Measurements from ENCODE around the gene PABPN1.

Gene PABPN1

DNA sequence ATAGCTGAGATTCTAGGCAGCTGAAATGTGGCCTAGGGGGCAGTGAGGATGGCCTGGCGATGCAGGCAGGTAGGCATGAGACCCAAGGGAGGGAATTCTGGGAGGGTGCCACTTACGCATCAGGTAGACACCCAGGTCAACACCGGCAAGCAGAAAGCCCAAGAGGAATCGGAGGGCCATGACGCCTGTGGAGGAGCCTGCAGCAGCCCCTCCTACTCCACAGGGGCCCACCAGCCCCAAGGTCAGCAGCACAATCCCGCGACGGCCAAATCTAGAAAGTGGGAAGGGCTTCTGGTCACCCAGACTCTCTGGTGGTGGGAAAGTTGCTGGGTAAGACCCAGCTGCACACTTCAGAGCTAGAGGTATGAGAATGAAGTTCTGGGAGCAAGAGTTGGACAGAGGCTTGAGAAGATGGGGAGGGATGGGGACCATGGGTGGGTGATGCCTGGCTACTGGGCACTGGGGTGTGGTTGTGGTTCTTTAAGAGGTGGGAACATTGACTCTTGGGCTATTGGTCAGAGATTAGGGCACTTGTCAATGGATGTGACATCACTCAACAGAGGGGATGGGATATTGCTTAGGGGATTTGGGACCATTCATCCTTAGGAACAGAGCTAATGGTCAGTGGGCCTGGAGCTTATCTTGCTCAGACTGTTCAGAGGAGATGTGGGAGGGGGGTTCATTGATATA lies 28.0 kb downstream of the PABPN1 start:
- H3K4me3 ChIP-seq (replicated peaks in 1 of 2; ENCODE audit: low read depth in 2 of 2, low read length in 2 of 2), result no peak overlapping the region
- no peak for TF ChIP-seq CTCF (IDR thresholded peaks at IDR 0.05; ENCODE audit: low read depth, low read length)
- no peak for DNase-seq (ENCODE audit: low read depth in 2 of 2)

DNA sequence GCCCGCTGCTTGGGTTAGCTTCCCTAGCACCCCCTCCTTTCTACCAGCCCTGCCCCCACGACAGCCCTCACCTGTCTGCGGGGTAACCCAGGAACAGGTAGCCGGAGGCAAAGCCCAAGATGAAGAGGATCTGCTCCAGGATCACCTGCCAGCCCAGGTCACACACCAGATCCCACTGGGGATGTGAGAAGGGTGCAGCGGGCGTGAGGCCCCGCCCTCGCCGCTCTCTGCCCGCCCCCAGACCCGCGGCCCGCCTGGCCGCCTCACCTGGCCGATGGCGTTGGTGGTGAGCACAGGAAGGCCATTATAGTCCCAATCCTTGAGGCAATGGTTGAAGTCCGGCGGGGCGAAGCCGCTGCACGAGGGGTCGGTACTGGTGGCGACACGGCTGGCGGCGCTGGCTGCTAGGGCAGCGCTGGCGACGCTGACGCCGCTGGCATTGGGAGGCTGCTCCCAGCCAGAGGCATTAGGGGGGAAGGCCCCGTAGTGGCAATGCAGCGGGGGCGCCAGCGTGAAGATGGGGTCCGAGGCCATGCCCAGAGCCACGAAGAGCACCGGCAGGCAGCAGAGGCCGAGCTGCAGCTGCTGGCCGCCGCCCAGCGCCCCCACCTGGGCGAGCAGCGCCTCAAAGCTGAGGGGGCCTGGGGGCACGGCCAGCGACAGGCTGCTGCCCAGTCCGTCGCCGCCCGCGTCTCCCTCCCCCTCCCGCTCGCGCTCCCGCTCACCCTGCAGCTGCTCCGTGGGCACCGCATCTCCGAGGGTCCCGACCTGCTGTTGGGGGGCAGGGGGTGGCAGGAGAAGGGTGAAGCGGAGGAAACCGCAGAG lies 30.6 kb downstream of the PABPN1 start:
- no peak for TF ChIP-seq CTCF (IDR thresholded peaks at IDR 0.05; ENCODE audit: low read depth, low read length)
- DNase-seq (ENCODE audit: low read depth in 2 of 2), result no peak
- peak overlapping the region; percentile 66 to 67 for H3K4me3 ChIP-seq (replicated peaks in 1 of 2; ENCODE audit: low read depth in 2 of 2, low read length in 2 of 2)

DNA sequence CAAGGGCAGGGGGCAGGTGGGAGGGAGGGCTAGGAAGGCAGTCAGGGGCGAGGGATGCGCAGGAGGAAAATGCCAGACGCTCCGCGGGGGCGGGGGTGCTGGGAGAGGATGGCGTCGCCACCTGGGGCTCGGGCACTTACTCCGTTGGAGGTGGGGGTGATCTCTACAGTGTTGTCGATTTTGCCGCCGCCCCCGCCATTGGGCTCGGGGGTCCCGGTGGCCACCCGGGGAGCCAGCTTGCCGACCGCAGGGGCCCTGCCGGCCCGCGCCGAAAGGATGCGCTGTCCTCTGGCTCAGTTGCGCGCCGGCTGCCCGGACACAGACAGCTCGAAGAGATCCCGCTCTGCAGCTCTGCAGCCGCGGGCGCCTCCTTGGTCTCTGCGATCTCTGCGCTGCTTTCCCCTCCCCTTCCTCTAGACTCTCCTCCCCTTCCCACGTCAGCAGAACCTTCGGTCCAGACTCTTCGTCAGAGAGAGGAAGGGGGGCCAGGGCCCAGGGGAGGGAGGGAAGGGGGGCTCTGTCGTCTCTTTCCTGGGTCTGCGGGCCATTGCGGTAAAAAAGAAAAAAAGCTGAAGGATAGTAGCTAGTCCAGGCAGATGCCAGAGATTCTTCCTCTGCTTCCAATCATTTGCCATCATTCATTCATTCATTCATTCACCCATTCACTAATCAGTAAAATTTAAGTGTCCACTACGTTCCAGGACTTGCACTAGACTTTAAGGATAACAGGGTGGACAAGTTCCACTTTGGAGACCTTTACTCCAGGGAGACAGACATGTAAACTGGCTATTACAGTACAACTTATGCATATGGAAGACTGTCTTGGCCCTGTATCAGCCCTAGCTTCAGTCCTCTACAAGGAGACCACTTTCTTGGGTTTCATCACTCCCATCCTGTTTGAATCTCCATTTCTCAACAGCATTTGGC lies 31.5 kb downstream of the PABPN1 start, which contains the start of gene SLC22A17:
TSS of gene SLC22A17 (minus strand) at position 382 of the 927 bp plus-strand sequence.
- TF ChIP-seq CTCF (IDR thresholded peaks at IDR 0.05; ENCODE audit: low read depth, low read length), result no peak
- H3K4me3 ChIP-seq (replicated peaks in 1 of 2; ENCODE audit: low read depth in 2 of 2, low read length in 2 of 2), result peak within 1 kb of the TSS; percentile 66 to 67
- peak; percentile 84 to 85 for DNase-seq (ENCODE audit: low read depth in 2 of 2)

DNA sequence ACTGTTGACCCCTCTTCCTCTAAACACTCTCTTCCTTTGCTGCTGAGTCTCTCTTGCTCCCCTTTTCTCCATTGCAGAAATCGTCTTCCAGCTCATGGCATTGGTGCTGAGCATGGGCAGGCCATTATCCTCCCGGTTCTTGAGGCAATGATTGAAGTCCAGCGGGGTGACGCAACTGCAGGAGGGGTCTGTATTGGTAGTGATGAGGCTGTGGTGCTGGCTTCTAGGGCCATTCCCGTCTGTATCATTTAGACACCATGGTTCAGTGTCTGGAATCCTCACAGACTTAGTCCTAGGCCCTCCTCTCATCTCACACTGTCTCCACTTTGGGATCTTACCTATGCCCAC lies 32.1 kb downstream of the PABPN1 start:
- no peak for DNase-seq (ENCODE audit: low read depth in 2 of 2)
- no peak overlapping the region for H3K4me3 ChIP-seq (replicated peaks in 1 of 2; ENCODE audit: low read depth in 2 of 2, low read length in 2 of 2)
- no peak for TF ChIP-seq CTCF (IDR thresholded peaks at IDR 0.05; ENCODE audit: low read depth, low read length)

- H3K4me3 ChIP-seq (replicated peaks in 1 of 2; ENCODE audit: low read depth in 2 of 2, low read length in 2 of 2), result no peak overlapping the region
- no peak for DNase-seq (ENCODE audit: low read depth in 2 of 2)
- no peak for TF ChIP-seq CTCF (IDR thresholded peaks at IDR 0.05; ENCODE audit: low read depth, low read length)
These were observed 33.7 kb downstream of the PABPN1 start for GRCh38 chr14:23354990-23355389.

DNA sequence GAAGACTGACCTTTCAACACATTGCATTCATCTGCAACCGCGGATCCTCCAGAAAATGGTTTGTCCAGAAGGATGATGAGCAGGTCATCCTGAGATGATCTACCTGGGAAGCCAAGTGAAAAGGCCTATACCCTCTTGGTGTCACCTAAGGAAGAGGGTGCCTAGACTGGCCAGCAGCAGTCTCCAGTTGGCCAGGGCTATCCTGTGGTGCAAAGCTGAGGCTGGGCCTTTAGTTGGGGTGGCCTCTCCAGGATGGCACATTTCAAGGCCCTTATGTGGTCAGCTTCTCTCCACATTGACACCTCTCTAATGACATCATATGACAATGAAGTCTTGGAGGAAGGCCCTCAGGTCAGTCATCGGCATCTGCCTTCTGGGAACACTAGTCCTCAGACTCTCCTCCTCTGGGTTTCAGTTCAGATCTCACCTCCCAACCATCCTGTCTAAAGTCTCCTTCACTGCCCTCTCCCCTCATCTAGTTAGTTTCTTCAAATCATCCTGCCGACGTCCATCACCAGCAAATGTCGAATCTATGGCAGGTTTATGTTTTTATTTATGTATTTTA lies 34.7 kb downstream of the PABPN1 start:
- no peak for DNase-seq (ENCODE audit: low read depth in 2 of 2)
- no peak overlapping the region for H3K4me3 ChIP-seq (replicated peaks in 1 of 2; ENCODE audit: low read depth in 2 of 2, low read length in 2 of 2)
- TF ChIP-seq CTCF (IDR thresholded peaks at IDR 0.05; ENCODE audit: low read depth, low read length), result no peak

Measured in cardiac fibroblast (primary cell).